K562 (cell line): ENCODE measurements around the gene KRTAP4-3. TPM values are rescaled to one million over a fixed set of nuclear protein-coding genes. Genes with fewer than 3 reads are reported as not detected.

Source experiments
- ATAC-seq: fragments of 200-7000 bp; cut with Tn5 transposase; 3 replicates; pipeline ENCODE4 v1.9.1; 2020; ENCODE audit warnings: moderate library complexity
- BruUV-seq: library from RNA; stranded (reverse); fragments of 400-500 nt; replicated peaks from 2 replicates; lab custom pipeline; 2021; lab: Mats Ljungman, UMichigan
- CTCF ChIA-PET: fragments of 300-600 bp; formaldehyde crosslinking; extraction: SDS; loops from one replicate; lab custom pipeline; 2021; ENCODE audit warnings: low intra/inter-chr PET ratio; lab: Yijun Ruan, JAX
- POLR2A ChIA-PET: fragments of 300-600, 350-650 bp; sonication (Branson Sonifier 250); formaldehyde crosslinking; extraction: SDS; loops from one replicate; lab custom pipeline; 2021; ENCODE audit warnings: antibody characterized with exemption, inconsistent platforms; lab: Yijun Ruan, JAX
- DNase-seq, 4 experiments: peaks; one replicate each; pipeline versions ENCODE4 v3.0.0 to v3.0.0-alpha.2; 2011 to 2018; ENCODE audit warnings: low spot score in 3 of 4, mixed read lengths in 3 of 4; ENCODE audit errors: extremely low read depth in 1 of 4
- FAIRE-seq: peaks from 2 replicates; lab custom pipeline; 2011; peaks lifted over from hg19 to GRCh38; lab: Jason Lieb, UNC
- H2AFZ ChIP-seq: 2 replicates; pipeline ENCODE4 v1.6.0; 2011; ENCODE audit warnings: low read depth, low read length, control low read depth, inconsistent platforms
- H3K27ac ChIP-seq: fragments of 200-600 bp; 3 replicates; pipeline ENCODE4 v1.8.0; 2011; ENCODE audit warnings: low read depth, mild to moderate bottlenecking, control low read depth, inconsistent platforms, low read length, moderate library complexity, mixed read lengths; ENCODE audit errors: extremely low read depth
- H3K27me3 ChIP-seq, 2 experiments: fragments of 300-600 bp in 1 of 2; 2 replicates in 1 of 2; 3 replicates in 1 of 2; pipeline versions ENCODE4 v1.6.0 to v1.8.0; 2011; ENCODE audit warnings: inconsistent platforms in 2 of 2, low read length in 2 of 2, mild to moderate bottlenecking in 1 of 2, mixed read lengths in 1 of 2, moderate library complexity in 1 of 2; ENCODE audit not compliant: control insufficient read depth in 2 of 2, insufficient read depth in 2 of 2
- H3K36me3 ChIP-seq: fragments of 300-600 bp; 3 replicates; pipeline ENCODE4 v1.8.0; 2011; ENCODE audit warnings: mild to moderate bottlenecking, low read length, inconsistent platforms; ENCODE audit not compliant: control insufficient read depth, insufficient read depth
- H3K4me1 ChIP-seq, 2 experiments: fragments of 200-600 bp in 1 of 2; replicated peaks in 1 of 2; 2 replicates in 1 of 2; 3 replicates in 1 of 2; pipeline versions ENCODE4 v1.5.1 to v1.8.0; 2011; ENCODE audit warnings: inconsistent platforms in 2 of 2, low read length in 2 of 2, mild to moderate bottlenecking in 1 of 2, mixed read lengths in 1 of 2, moderate library complexity in 1 of 2; ENCODE audit not compliant: control insufficient read depth in 2 of 2, insufficient read depth in 2 of 2
- H3K4me2 ChIP-seq: 2 replicates; pipeline ENCODE4 v1.6.1; 2011; ENCODE audit warnings: low read length, control low read depth, inconsistent platforms, mixed read lengths; ENCODE audit not compliant: insufficient read depth
- H3K4me3 ChIP-seq: fragments of 200-600 bp; sonication (generic), shearing (Covaris generic); 2 replicates; pipeline ENCODE4 v1.5.1; 2016; ENCODE audit warnings: control low read depth, inconsistent platforms
- H3K79me2 ChIP-seq: fragments of 200-600 bp; 3 replicates; pipeline ENCODE4 v1.8.0; 2011; ENCODE audit warnings: low read length, inconsistent platforms; ENCODE audit not compliant: control insufficient read depth, insufficient read depth
- H3K9ac ChIP-seq, 2 experiments: 2 replicates each; pipeline versions ENCODE4 v1.6.0 to v1.6.1; 2011; ENCODE audit warnings: low read depth in 2 of 2, low read length in 2 of 2, control low read depth in 1 of 2, inconsistent platforms in 1 of 2, mild to moderate bottlenecking in 1 of 2, mixed read lengths in 1 of 2; ENCODE audit not compliant: insufficient read depth in 1 of 2
- H3K9me1 ChIP-seq: one replicate; pipeline ENCODE4 v1.6.0; 2011; ENCODE audit warnings: inconsistent platforms, mild to moderate bottlenecking, low read length, moderate library complexity; ENCODE audit not compliant: control insufficient read depth, insufficient read depth
- H3K9me3 ChIP-seq: replicated peaks from 2 replicates; pipeline ENCODE4 v1.5.1; 2011; ENCODE audit warnings: low read depth, low read length, inconsistent platforms; ENCODE audit not compliant: control insufficient read depth, insufficient read depth
- H4K20me1 ChIP-seq: replicated peaks from 2 replicates; pipeline ENCODE4 v1.6.1; 2011; ENCODE audit warnings: low read length, inconsistent platforms, mixed read lengths; ENCODE audit not compliant: control insufficient read depth, insufficient read depth
- ELK1 ChIP-seq: sonication (generic); formaldehyde crosslinking; IDR thresholded peaks from 2 replicates; pipeline ENCODE4 v1.8.1; 2022; ENCODE audit warnings: missing genetic modification reagents
- FOXM1 ChIP-seq, 2 experiments: fragments of 450-650 bp in 1 of 2; sonication (generic) in 1 of 2; formaldehyde crosslinking in 1 of 2; IDR thresholded peaks; 2 replicates each; pipeline versions ENCODE4 v1.6.1 to v1.9.0; 2017 to 2022; ENCODE audit warnings: low read depth in 2 of 2, mild to moderate bottlenecking in 2 of 2, missing genetic modification reagents in 1 of 2, moderate library complexity in 1 of 2
- HDAC6 ChIP-seq: IDR thresholded peaks from 2 replicates; pipeline ENCODE4 v1.6.1; 2012; ENCODE audit warnings: low read depth, mild to moderate bottlenecking, control low read depth, inconsistent platforms, low read length, moderate library complexity
- HLTF ChIP-seq: fragments of 450-650 bp; IDR thresholded peaks from 2 replicates; pipeline ENCODE4 v1.6.1; 2016
- NBN ChIP-seq: fragments of 450-650 bp; IDR thresholded peaks from 2 replicates; pipeline ENCODE4 v1.6.1; 2016; ENCODE audit warnings: low read depth, mild to moderate bottlenecking
- NR2F6 ChIP-seq: fragments of 450-650 bp; formaldehyde crosslinking; IDR thresholded peaks from 2 replicates; pipeline ENCODE4 v1.4.0; 2020; ENCODE audit warnings: mild to moderate bottlenecking
- RCOR1 ChIP-seq, 2 experiments: IDR thresholded peaks; 2 replicates each; pipeline ENCODE4 v1.6.1; 2012; ENCODE audit warnings: low read depth in 2 of 2, low read length in 2 of 2, borderline replicate concordance in 1 of 2, improper control_type of control experiment in 1 of 2
- SP1 ChIP-seq: sonication (generic); formaldehyde crosslinking; IDR thresholded peaks from 2 replicates; pipeline ENCODE4 v1.8.1; 2022; ENCODE audit warnings: mild to moderate bottlenecking, missing genetic modification reagents
- TARDBP ChIP-seq: fragments of 450-650 bp; IDR thresholded peaks from 2 replicates; pipeline ENCODE4 v1.6.1; 2016
- TEAD1 ChIP-seq, 2 experiments: fragments of 450-650 bp in 1 of 2; sonication (generic) in 1 of 2; formaldehyde crosslinking; IDR thresholded peaks; 2 replicates each; pipeline versions ENCODE4 v1.4.0 to v1.8.0; 2020 to 2022; ENCODE audit warnings: mild to moderate bottlenecking in 2 of 2, missing genetic modification reagents in 1 of 2
- THRA ChIP-seq: fragments of 450-650 bp; IDR thresholded peaks from 2 replicates; pipeline ENCODE4 v1.6.1; 2017; ENCODE audit warnings: mild to moderate bottlenecking, moderate library complexity
- XRCC5 ChIP-seq: fragments of 200-400 bp; formaldehyde crosslinking; IDR thresholded peaks from 2 replicates; pipeline ENCODE4 v1.6.1; 2017; ENCODE audit warnings: low read depth, mild to moderate bottlenecking, low read length
- YY1 ChIP-seq, 3 experiments: IDR thresholded peaks; 2 replicates each; pipeline ENCODE4 v1.6.1; 2011; ENCODE audit warnings: low read length in 2 of 3, mild to moderate bottlenecking in 2 of 3, moderate library complexity in 2 of 3, borderline replicate concordance in 1 of 3, control low read depth in 1 of 3, low read depth in 1 of 3; ENCODE audit not compliant: insufficient read depth in 3 of 3, insufficient replicate concordance in 2 of 3, control insufficient read depth in 1 of 3, insufficient read length in 1 of 3; ENCODE audit errors: extremely low read depth in 1 of 3
- ZC3H4 ChIP-seq: sonication (generic); formaldehyde crosslinking; IDR thresholded peaks from 2 replicates; pipeline ENCODE4 v1.9.0; 2021; ENCODE audit warnings: missing genetic modification reagents, borderline replicate concordance
- ZFX ChIP-seq: sonication (generic); formaldehyde crosslinking; IDR thresholded peaks from 2 replicates; pipeline ENCODE4 v1.8.0; 2022; ENCODE audit warnings: mild to moderate bottlenecking, missing genetic modification reagents, moderate library complexity
- ZNF134 ChIP-seq: fragments of 250-450 bp; sonication (Bioruptor Pico); conservative IDR thresholded peaks from 2 replicates; pipeline ENCODE4 v1.4.0; 2020
- ZNF146 ChIP-seq: IDR thresholded peaks from one replicate; pipeline ENCODE4 v1.6.1; 2018; ENCODE audit warnings: missing compliant biosample characterization; ENCODE audit not compliant: unreplicated experiment
- ZNF408 ChIP-seq: fragments of 250-450 bp; sonication (Bioruptor Pico); IDR thresholded peaks from 2 replicates; pipeline ENCODE4 v1.4.0; 2020; ENCODE audit warnings: low read depth, mild to moderate bottlenecking, moderate library complexity
- WGBS: fragments of 100-300 bp; shearing (Covaris generic); methylation state at CpG from one replicate; pipeline ENCODE4 v1.1.6; 2016; ENCODE audit warnings: low coverage, mixed read lengths; ENCODE audit not compliant: insufficient coverage; ENCODE audit errors: missing lambda C conversion rate; 5-methylcytosine and 5-hydroxymethylcytosine counted together
- in situ Hi-C: fragments of 300-500 bp; cut with MboI; formaldehyde crosslinking; loops from 4 replicates; pipeline ENCODE4 v1.15.0; 2018; ENCODE audit warnings: inconsistent platforms, mixed read lengths
- intact Hi-C: fragments of 100-400 bp; cut with micrococcal nuclease; formaldehyde crosslinking; loops from 2 replicates; pipeline ENCODE4 v1.14.2; 2022
- polyA plus RNA-seq, 8 experiments: library from polyadenylated mRNA; depleted of rRNA in 4 of 8; stranded (reverse) in 5 of 8; unstranded in 3 of 8; fragments of >200 nt; fragmentation: Nextera tagmentation in 2 of 8; fragmentation: Illumina TruSeq in 1 of 8; extraction: Ambion mirVana in 2 of 8; extraction: Trizol in 1 of 8; gene quantifications; 2 replicates each; pipeline versions ENCODE4 v1.2.1 to v1.2.3, GENCODE V29; 2011 to 2014; ENCODE audit warnings: inconsistent platforms in 1 of 8, missing spikeins in 1 of 8
- total RNA-seq, 7 experiments: library from RNA; depleted of rRNA in 6 of 7; stranded (reverse); fragments of >200 nt in 6 of 7; fragmentation: Illumina TruSeq in 2 of 7; extraction: Trizol in 2 of 7; gene quantifications; 2 replicates each; pipeline versions ENCODE4 v1.2.1 to v1.2.3, GENCODE V29; 2011 to 2021; ENCODE audit warnings: low replicate concordance in 1 of 7
- TF ChIP-seq, protein P1 (sequence below): fragments of 250-450 bp; sonication (Bioruptor Pico); IDR thresholded peaks from 2 replicates; pipeline ENCODE4 v1.5.0; 2022; ENCODE audit warnings: mild to moderate bottlenecking

The KRTAP4-3 gene
- total and polyA plus RNA-seq, 9 of the 15 experiments (the other 6 are each of a cell fraction or from before 2014, with no cell fraction given) = not detected

- no TSS peak for BruUV-seq
Measured at GRCh38 chr17:41171886-41172285, 3.9 kb upstream of the KRTAP4-3 start.

More at GRCh38 chr17:41171886-41172285, 3.9 kb upstream of the KRTAP4-3 start:
- Histone ChIP-seq H2AFZ (no peak overlapping the region), H3K79me2 (no peaks in the 10 kb centered on the region), H3K9me3 (no peaks in the 10 kb centered on the region), H3K4me2 (no peak overlapping the region), H3K27ac (no peak overlapping the region), H3K4me1 (peaks cover 0 to 3% of the 10 kb centered on the region in 2 experiments; a peak in 1 of 5 replicates), H4K20me1 (no peaks in the 10 kb centered on the region; the same call in 1 of the 2 replicates), H3K27me3 (peaks cover 3 to 10% of the 10 kb centered on the region in 2 experiments; a peak in 3 of 5 replicates), H3K36me3 (no peaks in the 10 kb centered on the region), H3K9ac (no peak overlapping the region), H3K9me1 (no peaks in the 10 kb centered on the region), H3K4me3 (no peak overlapping the region)
- intact Hi-C loops (no loop called here), in situ Hi-C loops (no loop called here)
- FAIRE-seq (no peak), DNase-seq (no peak), ATAC-seq (no peak)
- 0% methylated on average over 2 of the region's 2 CpGs for WGBS
- POLR2A ChIA-PET = no interaction called here
- TF ChIP-seq SP1 (CRISPR knock-in tag) (no peak), ZNF134 (CRISPR knock-in tag) (no peak), THRA (no peak), FOXM1 (IDR thresholded peaks at IDR 0.05; ENCODE audit: low read depth) (no peak), FOXM1 (CRISPR knock-in tag; IDR thresholded peaks at IDR 0.05; ENCODE audit: low read depth) (no peak), ZNF146 (CRISPR knock-in tag) (no peak), HLTF (no peak), ZC3H4 (no peak), RCOR1 (IDR thresholded peaks at IDR 0.05; ENCODE audit: borderline replicate concordance in 1 of 2, low read depth in 2 of 2, low read length in 2 of 2) (no peak), ZFX (CRISPR knock-in tag) (no peak), NBN (no peak), TARDBP (no peak), ELK1 (no peak), ZNF408 (CRISPR knock-in tag) (no peak), HDAC6 (no peak), YY1 (IDR thresholded peaks at IDR 0.05; ENCODE audit: borderline replicate concordance in 1 of 3, control insufficient read depth in 1 of 3, extremely low read depth in 1 of 3, insufficient read depth in 3 of 3, insufficient read length in 1 of 3, insufficient replicate concordance in 2 of 3, low read depth in 1 of 3, low read length in 2 of 3) (no peak), NR2F6 (CRISPR knock-in tag) (no peak), TEAD1 (CRISPR knock-in tag; IDR thresholded peaks at IDR 0.05) (no peak), XRCC5 (no peak)
- TF ChIP-seq, protein P1, sequence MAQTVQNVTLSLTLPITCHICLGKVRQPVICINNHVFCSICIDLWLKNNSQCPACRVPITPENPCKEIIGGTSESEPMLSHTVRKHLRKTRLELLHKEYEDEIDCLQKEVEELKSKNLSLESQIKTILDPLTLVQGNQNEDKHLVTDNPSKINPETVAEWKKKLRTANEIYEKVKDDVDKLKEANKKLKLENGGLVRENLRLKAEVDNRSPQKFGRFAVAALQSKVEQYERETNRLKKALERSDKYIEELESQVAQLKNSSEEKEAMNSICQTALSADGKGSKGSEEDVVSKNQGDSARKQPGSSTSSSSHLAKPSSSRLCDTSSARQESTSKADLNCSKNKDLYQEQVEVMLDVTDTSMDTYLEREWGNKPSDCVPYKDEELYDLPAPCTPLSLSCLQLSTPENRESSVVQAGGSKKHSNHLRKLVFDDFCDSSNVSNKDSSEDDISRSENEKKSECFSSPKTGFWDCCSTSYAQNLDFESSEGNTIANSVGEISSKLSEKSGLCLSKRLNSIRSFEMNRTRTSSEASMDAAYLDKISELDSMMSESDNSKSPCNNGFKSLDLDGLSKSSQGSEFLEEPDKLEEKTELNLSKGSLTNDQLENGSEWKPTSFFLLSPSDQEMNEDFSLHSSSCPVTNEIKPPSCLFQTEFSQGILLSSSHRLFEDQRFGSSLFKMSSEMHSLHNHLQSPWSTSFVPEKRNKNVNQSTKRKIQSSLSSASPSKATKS (CRISPR knock-in tag) = no peak
- CTCF ChIA-PET = no interaction called here
